ENCODE measurements around the gene PRR15. TPM values are rescaled to one million over a fixed set of nuclear protein-coding genes. Genes with fewer than 3 reads are reported as not detected.

The PRR15 gene
- total RNA-seq, 1 experiment from 2014 or later: 2.9 TPM

Other genes with a start within 250 kb of the PRR15 start
- 8.6 TPM for gene WIPF3, start 242.7 kb downstream of the PRR15 start, total RNA-seq (2021; ENCODE audit: unreplicated experiment)